GM12892 (cell line): ENCODE results near the gene WWC2.

ENCODE experiments used
- POLR2A ChIP-seq: IDR thresholded peaks from 2 replicates; pipeline ENCODE4 v1.6.1; 2011; ENCODE audit warnings: low read depth, low read length, control low read depth
- POLR2AphosphoS5 ChIP-seq: IDR thresholded peaks from 2 replicates; pipeline ENCODE4 v1.6.1; 2011; ENCODE audit warnings: low read depth, low read length, control low read depth

DNA sequence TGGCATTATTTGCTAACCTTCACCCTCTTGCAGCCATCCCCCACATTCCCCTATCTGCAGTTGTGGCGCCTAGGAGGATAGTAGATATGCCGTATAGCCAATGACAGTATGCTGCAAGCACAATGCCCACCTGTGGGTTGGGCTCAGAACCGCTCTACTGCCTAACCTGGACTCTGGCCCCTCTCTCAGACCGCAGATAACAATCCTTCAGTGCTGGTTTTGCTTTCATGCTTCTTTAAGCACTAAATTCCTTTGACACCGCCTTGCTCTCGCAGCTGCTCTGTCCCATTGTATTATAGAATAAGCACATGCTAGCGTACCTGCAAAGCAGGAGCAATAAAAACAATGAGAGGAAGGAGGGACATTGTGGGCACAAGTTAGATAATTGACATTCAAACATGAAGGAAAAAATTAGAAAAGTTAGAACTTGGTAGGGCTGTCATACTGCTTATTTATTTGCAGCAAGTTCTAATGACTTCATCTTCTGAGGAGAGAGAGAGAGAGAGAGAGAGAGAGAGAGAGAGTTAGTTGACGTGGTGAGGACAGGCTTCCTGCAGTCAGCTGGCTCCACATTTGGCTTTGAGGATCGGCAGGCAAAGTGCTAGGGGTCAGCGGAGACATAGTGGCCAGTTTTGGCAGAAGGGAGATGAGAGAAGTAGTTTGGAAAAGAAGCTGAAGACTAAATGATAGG is 55.8 kb downstream of the WWC2 start:
- TF ChIP-seq POLR2A, result no peak
- TF ChIP-seq POLR2AphosphoS5, result no peak
